ENCODE data around the gene SH2D3C.
"Not testable (repeated sequence)": the region's sequence is repeated elsewhere in the genome, so short reads cannot be mapped to it uniquely, and the experiment has no call there.

SH2D3C gene

GRCh38 chr9:127762111-127762676 is 16.3 kb downstream of the SH2D3C start:
- DNase-seq: no peak

- no peak for DNase-seq
Observed at GRCh38 chr9:127761491-127761956, 16.9 kb downstream of the SH2D3C start.

GRCh38 chr9:127761061-127761460 is 17.4 kb downstream of the SH2D3C start:
- DNase-seq: no peak

- no peak for DNase-seq
Observed at GRCh38 chr9:127758843-127759242, 19.6 kb downstream of the SH2D3C start.

- DNase-seq: not testable (repeated sequence)
Observed at GRCh38 chr9:127756776-127757175, 21.7 kb downstream of the SH2D3C start.

- no peak for DNase-seq
Observed at GRCh38 chr9:127756233-127756632, 22.2 kb downstream of the SH2D3C start.

GRCh38 chr9:127755061-127756060 is 23.1 kb downstream of the SH2D3C start:
- DNase-seq: no peak

- DNase-seq: no peak
Observed at GRCh38 chr9:127754099-127755060, 24.1 kb downstream of the SH2D3C start.

- DNase-seq: no peak
Observed at GRCh38 chr9:127753622-127754021, 24.8 kb downstream of the SH2D3C start.

- DNase-seq: no peak
Observed at GRCh38 chr9:127753148-127753547, 25.3 kb downstream of the SH2D3C start.

- DNase-seq: no peak
Observed at GRCh38 chr9:127751269-127752054, 27.0 kb downstream of the SH2D3C start.

GRCh38 chr9:127749090-127749787 is 29.2 kb downstream of the SH2D3C start:
- no peak for DNase-seq

- no peak for DNase-seq
Observed at GRCh38 chr9:127746959-127747569, 31.4 kb downstream of the SH2D3C start.

- DNase-seq: no peak
Observed at GRCh38 chr9:127744398-127745110, 33.9 kb downstream of the SH2D3C start.

- DNase-seq: no peak
Observed at GRCh38 chr9:127742435-127743088, 35.9 kb downstream of the SH2D3C start.

- no peak for DNase-seq
Observed at GRCh38 chr9:127741831-127742434, 36.5 kb downstream of the SH2D3C start.

GRCh38 chr9:127739614-127740330 is 38.7 kb downstream of the SH2D3C start:
- no peak for DNase-seq

GRCh38 chr9:127738666-127739065 is 39.8 kb downstream of the SH2D3C start:
- DNase-seq: no peak

All from amniotic stem cell (primary cell).